Stomach (tissue), 4 donors: ENCODE measurements around the gene COPS2.

Experiments
- EP300 ChIP-seq: sonication (generic); formaldehyde crosslinking; IDR thresholded peaks from one replicate; pipeline ENCODE4 v1.6.1; 2017; ENCODE audit warnings: antibody characterized with exemption
- POLR2AphosphoS5 ChIP-seq, 3 donors: sonication (generic); formaldehyde crosslinking; IDR thresholded peaks; one replicate each; pipeline ENCODE4 v1.6.1; 2016; ENCODE audit warnings: antibody characterized with exemption in 3 of 3
- TF ChIP-seq, protein P1 (sequence below), 7 experiments: fragments of 450-650 bp in 4 of 7; fragments of 200-600 bp in 3 of 7; sonication (generic) in 3 of 7; IDR thresholded peaks; one replicate each; pipeline ENCODE4 v1.5.1; 2016 to 2019; ENCODE audit warnings: antibody characterized with exemption in 7 of 7, control low read depth in 2 of 7, mild to moderate bottlenecking in 1 of 7

GRCh38 chr15:49135342-49135857 lies 20.0 kb downstream of the COPS2 start:
- TF ChIP-seq, protein P1, sequence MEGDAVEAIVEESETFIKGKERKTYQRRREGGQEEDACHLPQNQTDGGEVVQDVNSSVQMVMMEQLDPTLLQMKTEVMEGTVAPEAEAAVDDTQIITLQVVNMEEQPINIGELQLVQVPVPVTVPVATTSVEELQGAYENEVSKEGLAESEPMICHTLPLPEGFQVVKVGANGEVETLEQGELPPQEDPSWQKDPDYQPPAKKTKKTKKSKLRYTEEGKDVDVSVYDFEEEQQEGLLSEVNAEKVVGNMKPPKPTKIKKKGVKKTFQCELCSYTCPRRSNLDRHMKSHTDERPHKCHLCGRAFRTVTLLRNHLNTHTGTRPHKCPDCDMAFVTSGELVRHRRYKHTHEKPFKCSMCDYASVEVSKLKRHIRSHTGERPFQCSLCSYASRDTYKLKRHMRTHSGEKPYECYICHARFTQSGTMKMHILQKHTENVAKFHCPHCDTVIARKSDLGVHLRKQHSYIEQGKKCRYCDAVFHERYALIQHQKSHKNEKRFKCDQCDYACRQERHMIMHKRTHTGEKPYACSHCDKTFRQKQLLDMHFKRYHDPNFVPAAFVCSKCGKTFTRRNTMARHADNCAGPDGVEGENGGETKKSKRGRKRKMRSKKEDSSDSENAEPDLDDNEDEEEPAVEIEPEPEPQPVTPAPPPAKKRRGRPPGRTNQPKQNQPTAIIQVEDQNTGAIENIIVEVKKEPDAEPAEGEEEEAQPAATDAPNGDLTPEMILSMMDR (IDR thresholded peaks at IDR 0.05) = no peak
- TF ChIP-seq POLR2AphosphoS5 (IDR thresholded peaks at IDR 0.05) (no peak), EP300 (no peak)
